K562 (cell line): ENCODE results near the gene SHE. TPM values are rescaled to one million over a fixed set of nuclear protein-coding genes. Genes with fewer than 3 reads are reported as not detected.

Experiments
- ATAC-seq: fragments of 200-7000 bp; cut with Tn5 transposase; 3 replicates; pipeline ENCODE4 v1.9.1; 2020; ENCODE audit warnings: moderate library complexity
- BruUV-seq: library from RNA; stranded (reverse); fragments of 400-500 nt; replicated peaks from 2 replicates; lab custom pipeline; 2021; lab: Mats Ljungman, UMichigan
- CTCF ChIA-PET: fragments of 300-600 bp; formaldehyde crosslinking; extraction: SDS; loops from one replicate; lab custom pipeline; 2021; ENCODE audit warnings: low intra/inter-chr PET ratio; lab: Yijun Ruan, JAX
- POLR2A ChIA-PET: fragments of 300-600, 350-650 bp; sonication (Branson Sonifier 250); formaldehyde crosslinking; extraction: SDS; loops from one replicate; lab custom pipeline; 2021; ENCODE audit warnings: antibody characterized with exemption, inconsistent platforms; lab: Yijun Ruan, JAX
- DNase-seq, 4 experiments: peaks; one replicate each; pipeline versions ENCODE4 v3.0.0 to v3.0.0-alpha.2; 2011 to 2018; ENCODE audit warnings: low spot score in 3 of 4, mixed read lengths in 3 of 4; ENCODE audit errors: extremely low read depth in 1 of 4
- FAIRE-seq: peaks from 2 replicates; lab custom pipeline; 2011; peaks lifted over from hg19 to GRCh38; lab: Jason Lieb, UNC
- H2AFZ ChIP-seq: 2 replicates; pipeline ENCODE4 v1.6.0; 2011; ENCODE audit warnings: low read depth, low read length, control low read depth, inconsistent platforms
- H3K27ac ChIP-seq: fragments of 200-600 bp; 3 replicates; pipeline ENCODE4 v1.8.0; 2011; ENCODE audit warnings: low read depth, mild to moderate bottlenecking, control low read depth, inconsistent platforms, low read length, moderate library complexity, mixed read lengths; ENCODE audit errors: extremely low read depth
- H3K27me3 ChIP-seq, 2 experiments: fragments of 300-600 bp in 1 of 2; 2 replicates in 1 of 2; 3 replicates in 1 of 2; pipeline versions ENCODE4 v1.6.0 to v1.8.0; 2011; ENCODE audit warnings: inconsistent platforms in 2 of 2, low read length in 2 of 2, mild to moderate bottlenecking in 1 of 2, mixed read lengths in 1 of 2, moderate library complexity in 1 of 2; ENCODE audit not compliant: control insufficient read depth in 2 of 2, insufficient read depth in 2 of 2
- H3K36me3 ChIP-seq: fragments of 300-600 bp; 3 replicates; pipeline ENCODE4 v1.8.0; 2011; ENCODE audit warnings: mild to moderate bottlenecking, low read length, inconsistent platforms; ENCODE audit not compliant: control insufficient read depth, insufficient read depth
- H3K4me1 ChIP-seq, 2 experiments: fragments of 200-600 bp in 1 of 2; replicated peaks in 1 of 2; 2 replicates in 1 of 2; 3 replicates in 1 of 2; pipeline versions ENCODE4 v1.5.1 to v1.8.0; 2011; ENCODE audit warnings: inconsistent platforms in 2 of 2, low read length in 2 of 2, mild to moderate bottlenecking in 1 of 2, mixed read lengths in 1 of 2, moderate library complexity in 1 of 2; ENCODE audit not compliant: control insufficient read depth in 2 of 2, insufficient read depth in 2 of 2
- H3K4me2 ChIP-seq: 2 replicates; pipeline ENCODE4 v1.6.1; 2011; ENCODE audit warnings: low read length, control low read depth, inconsistent platforms, mixed read lengths; ENCODE audit not compliant: insufficient read depth
- H3K4me3 ChIP-seq: fragments of 200-600 bp; sonication (generic), shearing (Covaris generic); 2 replicates; pipeline ENCODE4 v1.5.1; 2016; ENCODE audit warnings: control low read depth, inconsistent platforms
- H3K79me2 ChIP-seq: fragments of 200-600 bp; 3 replicates; pipeline ENCODE4 v1.8.0; 2011; ENCODE audit warnings: low read length, inconsistent platforms; ENCODE audit not compliant: control insufficient read depth, insufficient read depth
- H3K9ac ChIP-seq, 2 experiments: 2 replicates each; pipeline versions ENCODE4 v1.6.0 to v1.6.1; 2011; ENCODE audit warnings: low read depth in 2 of 2, low read length in 2 of 2, control low read depth in 1 of 2, inconsistent platforms in 1 of 2, mild to moderate bottlenecking in 1 of 2, mixed read lengths in 1 of 2; ENCODE audit not compliant: insufficient read depth in 1 of 2
- H3K9me1 ChIP-seq: one replicate; pipeline ENCODE4 v1.6.0; 2011; ENCODE audit warnings: inconsistent platforms, mild to moderate bottlenecking, low read length, moderate library complexity; ENCODE audit not compliant: control insufficient read depth, insufficient read depth
- H3K9me3 ChIP-seq: replicated peaks from 2 replicates; pipeline ENCODE4 v1.5.1; 2011; ENCODE audit warnings: low read depth, low read length, inconsistent platforms; ENCODE audit not compliant: control insufficient read depth, insufficient read depth
- H4K20me1 ChIP-seq: replicated peaks from 2 replicates; pipeline ENCODE4 v1.6.1; 2011; ENCODE audit warnings: low read length, inconsistent platforms, mixed read lengths; ENCODE audit not compliant: control insufficient read depth, insufficient read depth
- HDAC1 ChIP-seq, 2 experiments: fragments of 450-650 bp; IDR thresholded peaks; 2 replicates each; pipeline ENCODE4 v1.6.1; 2016 to 2017; ENCODE audit warnings: inconsistent platforms in 1 of 2, mild to moderate bottlenecking in 1 of 2, moderate library complexity in 1 of 2
- NONO ChIP-seq, 2 experiments: fragments of 200-400 bp in 1 of 2; fragments of 450-650 bp in 1 of 2; formaldehyde crosslinking in 1 of 2; IDR thresholded peaks; 2 replicates each; pipeline ENCODE4 v1.6.1; 2017; ENCODE audit warnings: low read depth in 2 of 2, mild to moderate bottlenecking in 2 of 2, moderate library complexity in 2 of 2, low read length in 1 of 2
- SREBF2 ChIP-seq: sonication (generic); formaldehyde crosslinking; IDR thresholded peaks from 2 replicates; pipeline ENCODE4 v1.4.0; 2020; ENCODE audit warnings: mild to moderate bottlenecking, missing genetic modification reagents
- TEAD4 ChIP-seq, 2 experiments: sonication (generic) in 1 of 2; formaldehyde crosslinking in 1 of 2; IDR thresholded peaks; 2 replicates each; pipeline versions ENCODE4 v1.6.1 to v1.8.0; 2012 to 2022; ENCODE audit warnings: borderline replicate concordance in 1 of 2, inconsistent platforms in 1 of 2, low read length in 1 of 2, mild to moderate bottlenecking in 1 of 2, missing genetic modification reagents in 1 of 2
- YBX1 ChIP-seq: fragments of 450-650 bp; IDR thresholded peaks from 2 replicates; pipeline ENCODE4 v1.7.1; 2016; ENCODE audit warnings: mild to moderate bottlenecking
- ZFP1 ChIP-seq: fragments of 450-650 bp; formaldehyde crosslinking; IDR thresholded peaks from 2 replicates; pipeline ENCODE4 v1.4.0; 2020; ENCODE audit warnings: mild to moderate bottlenecking, mixed read lengths
- ZKSCAN1 ChIP-seq: fragments of 150-350 bp; IDR thresholded peaks from 2 replicates; pipeline ENCODE4 v1.6.1; 2016; ENCODE audit warnings: low read depth, low read length
- ZNF175 ChIP-seq: fragments of 200-800 bp; sonication (Bioruptor generic); IDR thresholded peaks from 2 replicates; pipeline ENCODE4 v1.6.1; 2016; ENCODE audit warnings: low read depth, mild to moderate bottlenecking, missing genetic modification characterization, missing compliant biosample characterization
- ZNF707 ChIP-seq: fragments of 250-450 bp; sonication (Bioruptor Pico); conservative IDR thresholded peaks from 2 replicates; pipeline ENCODE4 v1.8.0; 2022; ENCODE audit warnings: inconsistent platforms, mild to moderate bottlenecking, moderate library complexity
- in situ Hi-C: fragments of 300-500 bp; cut with MboI; formaldehyde crosslinking; loops from 4 replicates; pipeline ENCODE4 v1.15.0; 2018; ENCODE audit warnings: inconsistent platforms, mixed read lengths
- intact Hi-C: fragments of 100-400 bp; cut with micrococcal nuclease; formaldehyde crosslinking; loops from 2 replicates; pipeline ENCODE4 v1.14.2; 2022
- polyA plus RNA-seq, 8 experiments: library from polyadenylated mRNA; depleted of rRNA in 4 of 8; stranded (reverse) in 5 of 8; unstranded in 3 of 8; fragments of >200 nt; fragmentation: Nextera tagmentation in 2 of 8; fragmentation: Illumina TruSeq in 1 of 8; extraction: Ambion mirVana in 2 of 8; extraction: Trizol in 1 of 8; gene quantifications; 2 replicates each; pipeline versions ENCODE4 v1.2.1 to v1.2.3, GENCODE V29; 2011 to 2014; ENCODE audit warnings: inconsistent platforms in 1 of 8, missing spikeins in 1 of 8
- total RNA-seq, 7 experiments: library from RNA; depleted of rRNA in 6 of 7; stranded (reverse); fragments of >200 nt in 6 of 7; fragmentation: Illumina TruSeq in 2 of 7; extraction: Trizol in 2 of 7; gene quantifications; 2 replicates each; pipeline versions ENCODE4 v1.2.1 to v1.2.3, GENCODE V29; 2011 to 2021; ENCODE audit warnings: low replicate concordance in 1 of 7
- TF ChIP-seq, protein P1 (sequence below): fragments of 450-650 bp; IDR thresholded peaks from 2 replicates; pipeline ENCODE4 v1.6.1; 2016

Gene SHE
- total and polyA plus RNA-seq, 9 of the 15 experiments (the other 6 are each of a cell fraction or from before 2014, with no cell fraction given) = 0.01 to 0.05 TPM; not detected in 7

DNA sequence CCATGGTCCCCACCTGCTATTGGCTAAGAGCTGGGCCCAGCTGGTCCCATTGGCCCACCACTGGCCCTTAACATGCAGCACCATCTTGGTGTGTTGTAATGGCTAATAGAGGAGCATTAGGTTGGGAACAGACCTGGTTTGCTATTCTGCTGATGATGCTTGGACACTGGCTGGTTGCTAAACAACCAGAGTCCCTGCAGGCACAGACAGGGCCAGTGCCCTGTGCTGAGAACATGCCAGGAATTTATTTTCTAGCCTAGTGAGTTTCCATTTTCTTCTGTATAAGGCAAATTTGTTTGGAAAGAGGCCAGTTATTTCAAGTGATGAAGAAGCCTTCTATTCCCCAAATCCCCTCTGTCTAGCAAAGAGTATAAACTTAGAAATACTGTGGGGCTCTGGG lies 43.1 kb downstream of the SHE start:
- in situ Hi-C loops (no loop called here), intact Hi-C loops (no loop called here)
- Histone ChIP-seq H3K9ac (no peak overlapping the region), H3K36me3 (no peaks in the 10 kb centered on the region), H3K79me2 (no peaks in the 10 kb centered on the region), H2AFZ (no peak overlapping the region), H4K20me1 (no peaks in the 10 kb centered on the region), H3K4me2 (no peak overlapping the region), H3K27me3 (peaks cover 0 to 11% of the 10 kb centered on the region in 2 experiments; a peak in 2 of 5 replicates), H3K9me1 (no peaks in the 10 kb centered on the region), H3K27ac (no peak overlapping the region), H3K4me1 (peaks cover 0 to 19% of the 10 kb centered on the region in 2 experiments; a peak in 3 of 5 replicates), H3K9me3 (no peaks in the 10 kb centered on the region), H3K4me3 (no peak overlapping the region)
- ChIA-PET POLR2A (interaction anchor here (0.6 kb wide), 1 partner anchor 56 kb away, joined by 3 read pairs; no protein-coding TSS in a partner anchor), CTCF (no interaction called here)
- no TSS peak for BruUV-seq
- ATAC-seq (no peak), FAIRE-seq (no peak), DNase-seq (no peak)
- TF ChIP-seq TEAD4 (IDR thresholded peaks at IDR 0.05; ENCODE audit: low read length) = no peak
- TF ChIP-seq TEAD4 (CRISPR knock-in tag; IDR thresholded peaks at IDR 0.05; ENCODE audit: borderline replicate concordance) = no peak
- TF ChIP-seq ZNF175 (CRISPR knock-in tag) = no peak
- TF ChIP-seq SREBF2 = no peak
- TF ChIP-seq, protein P1, sequence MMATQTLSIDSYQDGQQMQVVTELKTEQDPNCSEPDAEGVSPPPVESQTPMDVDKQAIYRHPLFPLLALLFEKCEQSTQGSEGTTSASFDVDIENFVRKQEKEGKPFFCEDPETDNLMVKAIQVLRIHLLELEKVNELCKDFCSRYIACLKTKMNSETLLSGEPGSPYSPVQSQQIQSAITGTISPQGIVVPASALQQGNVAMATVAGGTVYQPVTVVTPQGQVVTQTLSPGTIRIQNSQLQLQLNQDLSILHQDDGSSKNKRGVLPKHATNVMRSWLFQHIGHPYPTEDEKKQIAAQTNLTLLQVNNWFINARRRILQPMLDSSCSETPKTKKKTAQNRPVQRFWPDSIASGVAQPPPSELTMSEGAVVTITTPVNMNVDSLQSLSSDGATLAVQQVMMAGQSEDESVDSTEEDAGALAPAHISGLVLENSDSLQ = no peak
- no peak for TF ChIP-seq ZFP1 (CRISPR knock-in tag)
- no peak for TF ChIP-seq ZNF707
- no peak for TF ChIP-seq ZKSCAN1
- no peak for TF ChIP-seq HDAC1 (IDR thresholded peaks at IDR 0.05)
- no peak for TF ChIP-seq YBX1
- no peak for TF ChIP-seq NONO (IDR thresholded peaks at IDR 0.05; ENCODE audit: low read depth in 2 of 2, low read length in 1 of 2)
